ENCODE results near the gene SPTSSA. TPM values are rescaled to one million over a fixed set of nuclear protein-coding genes. Genes with fewer than 3 reads are reported as not detected.

The SPTSSA gene
- total RNA-seq, 4 donors from 2014 or later = 11.5 to 32.1 (median 16.5) TPM

GRCh38 chr14:34479694-34480093 is 17.7 kb upstream of the SPTSSA start:
- TF ChIP-seq CTCF (IDR thresholded peaks at IDR 0.05; ENCODE audit: low read depth) = no peak

- no peak for TF ChIP-seq CTCF (IDR thresholded peaks at IDR 0.05; ENCODE audit: low read depth)
Observed at GRCh38 chr14:34478261-34478660, 16.2 kb upstream of the SPTSSA start.

- no peak for TF ChIP-seq CTCF (IDR thresholded peaks at IDR 0.05; ENCODE audit: low read depth)
Observed at GRCh38 chr14:34475163-34475562, 13.1 kb upstream of the SPTSSA start.

GRCh38 chr14:34474187-34474679 is 12.2 kb upstream of the SPTSSA start:
- TF ChIP-seq CTCF (IDR thresholded peaks at IDR 0.05; ENCODE audit: low read depth) = no peak

GRCh38 chr14:34472706-34473279 is 10.8 kb upstream of the SPTSSA start:
- TF ChIP-seq CTCF (IDR thresholded peaks at IDR 0.05; ENCODE audit: low read depth) = no peak

GRCh38 chr14:34470319-34470718 is 8.3 kb upstream of the SPTSSA start:
- no peak for TF ChIP-seq CTCF (IDR thresholded peaks at IDR 0.05; ENCODE audit: low read depth)

GRCh38 chr14:34466691-34467090 is 4.7 kb upstream of the SPTSSA start:
- no peak for TF ChIP-seq CTCF (IDR thresholded peaks at IDR 0.05; ENCODE audit: low read depth)
